Measurements from ENCODE around the gene LAMB4. TPM values are rescaled to one million over a fixed set of nuclear protein-coding genes. Genes with fewer than 3 reads are reported as not detected.

Gene LAMB4
- total RNA-seq, 2 experiments from 2014 or later, result not detected

GRCh38 chr7:108026116-108026515 lies 104.0 kb downstream of the LAMB4 start:
- Mint-ChIP-seq H3K36me3 (ENCODE audit: low read depth) (no peaks in the 10 kb centered on the region), H3K4me3 (no peak overlapping the region), H3K27ac (no peak overlapping the region), H3K27me3 (peaks cover 6% of the 10 kb centered on the region), H3K4me1 (ENCODE audit: low read depth) (no peaks in the 10 kb centered on the region), H3K9me3 (no peaks in the 10 kb centered on the region)
- CTCF ChIA-PET, result interaction anchor here (1.6 kb wide), 1 partner anchor 10 kb away, joined by 4 read pairs; no protein-coding TSS in a partner anchor
- DNase-seq, result no peak
- intact Hi-C loops (cut with micrococcal nuclease), result no loop called here
- TF ChIP-seq, protein P1, sequence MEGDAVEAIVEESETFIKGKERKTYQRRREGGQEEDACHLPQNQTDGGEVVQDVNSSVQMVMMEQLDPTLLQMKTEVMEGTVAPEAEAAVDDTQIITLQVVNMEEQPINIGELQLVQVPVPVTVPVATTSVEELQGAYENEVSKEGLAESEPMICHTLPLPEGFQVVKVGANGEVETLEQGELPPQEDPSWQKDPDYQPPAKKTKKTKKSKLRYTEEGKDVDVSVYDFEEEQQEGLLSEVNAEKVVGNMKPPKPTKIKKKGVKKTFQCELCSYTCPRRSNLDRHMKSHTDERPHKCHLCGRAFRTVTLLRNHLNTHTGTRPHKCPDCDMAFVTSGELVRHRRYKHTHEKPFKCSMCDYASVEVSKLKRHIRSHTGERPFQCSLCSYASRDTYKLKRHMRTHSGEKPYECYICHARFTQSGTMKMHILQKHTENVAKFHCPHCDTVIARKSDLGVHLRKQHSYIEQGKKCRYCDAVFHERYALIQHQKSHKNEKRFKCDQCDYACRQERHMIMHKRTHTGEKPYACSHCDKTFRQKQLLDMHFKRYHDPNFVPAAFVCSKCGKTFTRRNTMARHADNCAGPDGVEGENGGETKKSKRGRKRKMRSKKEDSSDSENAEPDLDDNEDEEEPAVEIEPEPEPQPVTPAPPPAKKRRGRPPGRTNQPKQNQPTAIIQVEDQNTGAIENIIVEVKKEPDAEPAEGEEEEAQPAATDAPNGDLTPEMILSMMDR (IDR thresholded peaks at IDR 0.05), result no peak
- ATAC-seq, result no peak
- POLR2A ChIA-PET, result no interaction called here

DNA sequence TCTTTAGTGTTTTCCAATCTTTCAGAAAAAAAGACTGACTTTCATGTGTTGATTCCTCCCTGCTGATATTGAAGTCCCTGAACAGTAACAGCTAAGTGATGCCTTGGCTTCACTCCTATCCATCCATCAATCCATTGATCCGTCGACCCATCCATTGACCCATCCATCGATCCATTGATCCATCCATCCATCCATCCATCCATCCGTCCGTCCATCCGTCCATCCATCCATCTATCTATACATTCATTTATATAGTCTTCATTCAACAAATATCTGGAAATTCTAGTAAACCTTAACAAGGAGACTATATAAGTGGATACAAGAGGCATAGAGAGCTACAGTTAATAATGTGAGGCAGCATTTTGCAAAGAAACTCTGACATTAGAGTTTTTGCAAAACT lies 105.6 kb downstream of the LAMB4 start:
- POLR2A ChIA-PET, result no interaction called here
- CTCF ChIA-PET, result interaction anchor here (1.6 kb wide), 1 partner anchor 8 kb away, joined by 4 read pairs; no protein-coding TSS in a partner anchor
- TF ChIP-seq, protein P1 (IDR thresholded peaks at IDR 0.05), result no peak

DNA sequence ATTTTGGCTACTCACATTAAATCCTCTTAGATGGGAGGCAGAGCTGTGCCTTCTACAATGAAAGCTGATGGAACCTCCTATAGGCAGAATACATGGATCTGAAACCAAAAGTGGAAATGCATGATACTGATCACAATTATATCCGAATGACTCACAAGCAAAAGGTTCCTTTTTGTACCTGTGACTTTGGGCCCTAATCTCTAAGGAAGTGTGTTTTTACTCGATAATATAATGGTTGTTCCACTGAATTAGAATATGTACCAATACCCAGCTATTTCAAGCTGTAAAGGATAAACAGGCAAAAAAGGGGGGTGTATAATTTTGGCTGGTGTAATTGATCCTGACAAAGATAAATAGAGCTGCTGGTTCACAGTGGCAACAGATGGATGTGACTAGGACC lies 109.6 kb downstream of the LAMB4 start:
- H3K27ac Mint-ChIP-seq, result no peak overlapping the region
- DNase-seq, result no peak
- H3K36me3 Mint-ChIP-seq (ENCODE audit: low read depth), result no peaks in the 10 kb centered on the region
- intact Hi-C loops (cut with micrococcal nuclease), result no loop called here
- ChIA-PET POLR2A (no interaction called here), CTCF (no interaction called here)
- no peak overlapping the region for H3K4me3 Mint-ChIP-seq
- TF ChIP-seq, protein P1 (IDR thresholded peaks at IDR 0.05), result no peak
- H3K27me3 Mint-ChIP-seq, result peaks cover 4% of the 10 kb centered on the region
- no peaks in the 10 kb centered on the region for H3K4me1 Mint-ChIP-seq (ENCODE audit: low read depth)
- H3K9me3 Mint-ChIP-seq, result no peaks in the 10 kb centered on the region
- ATAC-seq, result no peak

More for the DNA sequence above, 105.6 kb downstream of the LAMB4 start:
- no peak overlapping the region for H3K27ac Mint-ChIP-seq
- H3K4me3 Mint-ChIP-seq, result no peak overlapping the region
- ATAC-seq (no peak), DNase-seq (no peak)
- peaks cover 5% of the 10 kb centered on the region for H3K27me3 Mint-ChIP-seq
- intact Hi-C loops (cut with micrococcal nuclease), result no loop called here
- H3K9me3 Mint-ChIP-seq, result no peaks in the 10 kb centered on the region
- H3K36me3 Mint-ChIP-seq (ENCODE audit: low read depth), result no peaks in the 10 kb centered on the region
- H3K4me1 Mint-ChIP-seq (ENCODE audit: low read depth), result no peaks in the 10 kb centered on the region

DNA sequence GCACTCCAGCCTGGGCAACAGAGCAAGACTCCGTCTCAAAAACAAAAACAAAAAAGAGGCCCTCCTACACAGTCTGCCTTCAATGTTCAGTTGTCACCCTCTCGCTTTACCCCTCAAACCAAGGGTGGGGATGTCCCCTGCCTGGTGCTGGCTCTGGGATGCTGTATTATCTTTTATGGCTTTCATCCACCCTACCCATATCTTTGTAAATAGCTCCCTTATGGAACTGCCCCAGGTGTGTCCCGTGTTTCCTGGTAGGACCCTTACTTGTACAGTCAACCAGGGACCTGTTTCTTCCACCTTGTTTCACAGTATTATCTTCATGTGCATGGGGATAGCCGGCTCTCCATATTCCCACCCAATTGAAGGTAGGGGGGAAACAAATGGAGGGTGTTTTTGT lies 111.5 kb downstream of the LAMB4 start:
- Mint-ChIP-seq H3K36me3 (ENCODE audit: low read depth) (no peaks in the 10 kb centered on the region), H3K4me3 (no peak overlapping the region), H3K27ac (no peak overlapping the region), H3K27me3 (peaks cover 4% of the 10 kb centered on the region), H3K9me3 (no peaks in the 10 kb centered on the region), H3K4me1 (ENCODE audit: low read depth) (no peaks in the 10 kb centered on the region)
- intact Hi-C loops (cut with micrococcal nuclease), result no loop called here
- ChIA-PET POLR2A (no interaction called here), CTCF (no interaction called here)
- DNase-seq (no peak), ATAC-seq (no peak)
- TF ChIP-seq, protein P1 (IDR thresholded peaks at IDR 0.05), result no peak

- TF ChIP-seq, protein P1 (IDR thresholded peaks at IDR 0.05), result no peak
- intact Hi-C loops (cut with micrococcal nuclease), result no loop called here
- POLR2A ChIA-PET, result no interaction called here
- CTCF ChIA-PET, result interaction anchor here (1.1 kb wide), 1 partner anchor 118 kb away, joined by 3 read pairs; no protein-coding TSS in a partner anchor
- Mint-ChIP-seq H3K27ac (no peak overlapping the region), H3K36me3 (ENCODE audit: low read depth) (no peaks in the 10 kb centered on the region), H3K9me3 (no peaks in the 10 kb centered on the region), H3K27me3 (peaks cover 4% of the 10 kb centered on the region), H3K4me3 (no peak overlapping the region), H3K4me1 (ENCODE audit: low read depth) (no peaks in the 10 kb centered on the region)
- DNase-seq (no peak), ATAC-seq (no peak)
These were observed 112.4 kb downstream of the LAMB4 start for GRCh38 chr7:108017776-108018151.
